NCI-H2107 treated with DMSO at 0.1 percent for 48 hours (cell line): Measurements from ENCODE around the gene TIMM22.

Experiments used
- DNase-seq: peaks from one replicate; lab custom pipeline; 2025; ENCODE audit not compliant: unreplicated experiment; lab: John Stamatoyannopoulos, UW

The TIMM22 gene

GRCh38 chr17:1018547-1018946 lies 21.6 kb downstream of the TIMM22 start:
- no peak for DNase-seq

GRCh38 chr17:1019451-1019850 lies 22.5 kb downstream of the TIMM22 start:
- no peak for DNase-seq

- DNase-seq: no peak
Measured at GRCh38 chr17:1021147-1021546, 24.2 kb downstream of the TIMM22 start.

GRCh38 chr17:1022278-1023024 lies 25.5 kb downstream of the TIMM22 start:
- DNase-seq: no peak

- no peak for DNase-seq
Measured at GRCh38 chr17:1024076-1024475, 27.1 kb downstream of the TIMM22 start.

GRCh38 chr17:1025733-1026598 lies 29.0 kb downstream of the TIMM22 start:
- DNase-seq: no peak

GRCh38 chr17:1026599-1026975 lies 29.7 kb downstream of the TIMM22 start:
- no peak for DNase-seq

DNA sequence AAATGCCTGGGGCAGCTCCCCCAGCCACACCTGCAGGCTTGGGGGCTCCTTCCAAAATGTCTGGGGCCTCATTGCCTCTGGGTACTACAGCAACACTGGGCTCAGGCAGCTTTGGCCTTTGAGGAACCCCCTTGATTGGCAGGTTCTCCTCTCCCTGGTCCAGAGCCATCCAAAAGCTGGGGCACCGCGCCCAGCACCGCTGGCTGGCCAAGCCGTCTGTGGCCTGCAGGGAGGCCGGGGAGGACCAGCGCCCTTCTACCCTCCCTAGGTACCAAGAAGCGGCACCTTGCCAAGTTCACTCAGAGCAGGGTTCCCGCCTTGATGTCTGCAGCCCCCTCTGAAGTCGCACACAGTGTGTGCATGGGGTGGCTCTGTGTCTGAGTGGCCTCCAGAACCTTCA lies 30.1 kb downstream of the TIMM22 start:
- DNase-seq: no peak

DNA sequence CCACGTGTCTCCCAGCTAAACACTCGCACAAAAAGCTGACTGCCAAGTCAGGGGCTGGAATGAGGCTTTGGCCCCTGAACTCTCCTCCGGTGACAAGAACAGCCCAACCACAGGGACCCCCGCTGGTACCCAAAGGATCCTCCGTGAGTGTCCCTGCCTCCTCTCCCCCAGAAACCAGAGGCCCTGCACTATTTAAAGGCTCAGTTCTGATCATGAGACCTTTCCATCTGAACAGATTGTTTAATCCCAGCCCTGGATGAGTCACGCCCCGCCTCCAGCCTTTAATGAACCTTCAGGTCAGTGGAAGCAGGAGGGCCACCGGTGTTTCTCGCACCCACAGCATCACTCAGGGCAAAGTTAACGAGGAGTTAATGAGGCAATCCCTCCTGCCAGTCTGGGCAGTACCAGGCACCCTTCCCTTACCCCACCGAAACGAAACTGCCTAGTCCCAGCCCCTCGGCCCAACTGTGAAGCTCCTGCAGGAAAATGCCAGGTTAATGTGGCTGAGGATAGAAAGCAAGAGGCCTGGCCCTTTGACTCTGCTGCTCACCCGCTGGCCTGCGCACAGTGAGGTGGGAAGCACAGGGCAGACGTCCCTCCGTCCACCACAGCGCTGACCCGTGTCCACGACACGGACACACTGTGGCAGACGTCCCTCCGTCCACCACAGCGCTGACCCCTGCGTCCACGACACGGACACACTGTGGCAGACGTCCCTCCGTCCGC lies 32.4 kb downstream of the TIMM22 start:
- no peak for DNase-seq

- DNase-seq: no peak
Measured at GRCh38 chr17:1029922-1030644, 33.2 kb downstream of the TIMM22 start.

DNA sequence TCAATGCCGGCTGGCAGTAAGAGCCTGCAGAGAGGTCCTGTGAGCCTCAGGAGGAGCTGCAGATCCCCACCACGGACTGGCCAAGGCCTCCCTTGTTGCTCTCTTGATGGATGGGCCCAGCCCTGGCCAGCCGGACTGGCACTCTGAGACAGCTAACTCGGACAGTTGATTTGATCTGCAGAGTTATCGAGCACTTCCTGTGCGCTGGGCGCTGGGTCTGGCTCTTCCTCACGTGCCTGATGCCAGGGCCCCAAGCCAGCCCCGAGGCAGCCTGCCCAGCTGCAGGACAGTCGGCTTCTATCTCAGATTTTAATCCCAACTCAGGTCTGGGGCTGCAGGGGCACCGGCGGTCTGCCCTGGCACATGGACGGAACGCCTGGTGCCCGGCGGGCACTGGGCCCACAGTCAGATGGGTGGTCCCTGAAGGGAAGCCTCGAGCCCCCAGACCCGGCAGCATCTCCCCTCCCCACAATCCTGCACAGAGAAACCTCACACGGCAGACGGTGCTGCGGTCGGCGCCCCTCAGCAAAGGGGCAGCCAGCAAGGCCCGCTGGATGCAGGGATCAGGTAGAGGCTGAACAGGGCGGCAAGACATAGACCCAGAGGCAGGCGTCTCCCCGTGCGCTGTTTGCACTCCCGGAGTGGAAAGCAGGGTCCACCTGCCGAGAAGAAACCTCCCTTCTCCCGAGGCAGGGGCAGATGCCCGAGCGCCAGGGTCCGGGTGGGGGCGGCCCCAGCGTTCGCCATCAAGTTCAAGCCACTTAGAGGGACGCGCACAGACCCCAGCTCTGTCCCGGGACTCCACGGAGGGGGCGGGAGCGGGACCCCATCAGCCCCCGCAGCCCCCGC lies 34.0 kb downstream of the TIMM22 start:
- DNase-seq: no peak

- DNase-seq: no peak
Measured at GRCh38 chr17:1031711-1032110, 34.8 kb downstream of the TIMM22 start.

DNA sequence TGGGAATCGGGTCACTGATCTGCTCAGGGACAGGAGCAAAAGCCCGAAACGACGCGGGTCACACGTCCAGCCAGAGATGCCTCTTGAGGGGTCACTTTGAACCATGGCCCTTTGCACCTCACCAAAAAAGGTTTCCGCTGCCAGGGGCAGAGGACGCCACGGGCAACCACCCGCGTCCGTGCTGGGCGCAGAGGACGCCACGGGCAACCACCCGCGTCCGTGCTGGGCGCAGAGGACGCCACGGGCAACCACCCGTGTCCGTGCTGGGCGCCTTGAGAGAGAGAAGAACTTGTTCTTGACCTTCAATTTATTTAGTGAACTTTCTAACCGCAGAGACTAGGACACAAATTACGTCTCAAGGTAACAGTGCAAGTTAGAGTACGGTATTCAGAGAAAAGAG lies 35.5 kb downstream of the TIMM22 start:
- DNase-seq: no peak

- DNase-seq: no peak
Measured at GRCh38 chr17:1033503-1033902, 36.6 kb downstream of the TIMM22 start.

- no peak for DNase-seq
Measured at GRCh38 chr17:1034652-1035210, 37.8 kb downstream of the TIMM22 start.

DNA sequence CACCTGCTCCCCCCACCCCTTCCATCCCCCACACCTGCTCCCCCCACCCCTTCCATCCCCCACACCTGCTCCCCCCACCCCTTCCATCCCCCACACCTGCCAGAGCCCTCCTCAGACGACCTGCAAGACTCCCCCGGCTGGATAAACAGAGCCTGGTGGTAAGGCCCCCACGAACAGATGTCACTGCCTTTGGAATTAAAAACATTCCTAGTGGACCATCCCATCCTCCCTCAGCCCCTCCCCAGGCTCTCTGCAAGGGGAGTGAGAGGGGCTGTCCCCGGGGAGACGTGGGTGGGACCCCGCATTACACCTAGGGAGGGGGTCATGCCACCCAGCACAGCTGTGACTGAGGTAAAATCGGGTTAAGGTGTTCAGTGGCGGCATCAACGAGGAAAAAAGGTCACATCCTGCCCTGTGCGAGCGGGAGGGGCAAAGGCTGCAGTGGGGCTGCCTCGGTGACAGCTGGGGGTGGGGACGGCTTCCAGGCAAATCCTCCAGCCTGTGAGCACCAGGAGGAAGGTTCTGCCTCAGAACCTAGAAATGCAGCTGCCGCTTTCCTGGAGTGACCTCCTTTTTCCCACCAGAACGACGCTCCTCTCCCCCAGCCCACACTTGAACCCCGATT lies 38.7 kb downstream of the TIMM22 start:
- no peak for DNase-seq

DNA sequence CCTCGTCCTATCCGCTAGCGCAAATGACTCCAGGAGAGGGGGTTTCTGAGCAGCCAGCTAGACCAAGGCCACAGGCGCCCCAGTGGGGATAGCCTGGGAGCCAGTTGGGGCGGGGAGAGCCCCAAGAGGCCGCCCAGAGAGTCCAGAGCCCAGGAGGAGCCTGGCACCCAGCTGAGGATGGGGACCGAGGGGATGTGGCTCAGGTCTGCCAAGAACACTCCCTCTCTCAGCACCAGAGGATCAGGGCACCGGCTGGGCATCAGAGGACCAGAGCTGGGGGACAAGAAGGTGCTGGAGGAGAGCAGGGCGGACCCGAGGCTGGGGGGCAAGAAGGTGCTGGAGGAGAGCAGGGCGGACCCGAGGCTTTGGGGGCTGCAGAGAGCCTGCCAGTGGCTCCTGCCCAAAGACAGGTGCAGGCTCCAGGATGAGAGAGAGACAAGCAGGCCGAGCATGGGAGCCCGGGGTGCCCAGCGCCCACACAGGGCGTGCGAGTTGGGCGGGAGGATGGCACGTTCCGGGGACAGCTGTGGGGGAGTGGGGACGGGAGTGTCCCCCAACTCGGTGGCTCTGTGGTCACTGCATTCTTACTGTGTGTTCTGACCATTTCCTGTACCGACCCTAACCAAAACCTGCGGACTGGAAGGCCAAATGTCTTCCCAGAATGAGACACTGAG lies 39.4 kb downstream of the TIMM22 start:
- no peak for DNase-seq

DNA sequence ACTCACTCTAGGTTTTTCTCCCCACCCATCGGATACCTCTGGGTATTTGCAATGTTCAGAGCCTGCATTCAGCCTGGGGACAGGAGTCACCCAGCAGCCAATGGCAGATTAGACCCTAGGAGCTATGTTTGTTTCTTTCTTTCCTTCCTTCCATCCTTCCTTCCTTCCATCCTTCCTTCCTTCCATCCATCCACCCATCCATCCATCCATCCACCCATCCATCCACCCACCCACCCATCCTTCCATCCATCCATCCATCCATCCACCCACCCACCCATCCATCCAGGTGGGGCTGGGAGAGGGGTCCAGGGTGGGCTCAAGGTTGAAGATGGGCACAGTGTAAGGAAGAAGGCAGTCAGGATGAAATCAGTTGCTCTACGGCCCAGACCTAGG lies 39.9 kb downstream of the TIMM22 start:
- no peak for DNase-seq
